ELR (cell line): ENCODE data around the gene FASN.

Source experiments
- DNase-seq: peaks from one replicate; pipeline ENCODE4 v3.0.0-alpha.2; 2015; ENCODE audit warnings: low read depth

Gene FASN

GRCh38 chr17:82101301-82101715 lies 3.3 kb upstream of the FASN start:
- no peak for DNase-seq

GRCh38 chr17:82100502-82101298 lies 2.7 kb upstream of the FASN start:
- DNase-seq = no peak

GRCh38 chr17:82098939-82099763 lies 1.1 kb upstream of the FASN start:
- DNase-seq = no peak

GRCh38 chr17:82097919-82098168 lies 192 bp downstream of the FASN start:
- DNase-seq = no peak

- peak; percentile 71 for DNase-seq
These were observed 685 bp downstream of the FASN start for GRCh38 chr17:82097184-82097918.

- no peak for DNase-seq
These were observed 1.3 kb downstream of the FASN start for GRCh38 chr17:82096709-82097183.

GRCh38 chr17:82095777-82096708 lies 2.0 kb downstream of the FASN start:
- no peak for DNase-seq

GRCh38 chr17:82094931-82095776 lies 2.9 kb downstream of the FASN start:
- DNase-seq = no peak

DNA sequence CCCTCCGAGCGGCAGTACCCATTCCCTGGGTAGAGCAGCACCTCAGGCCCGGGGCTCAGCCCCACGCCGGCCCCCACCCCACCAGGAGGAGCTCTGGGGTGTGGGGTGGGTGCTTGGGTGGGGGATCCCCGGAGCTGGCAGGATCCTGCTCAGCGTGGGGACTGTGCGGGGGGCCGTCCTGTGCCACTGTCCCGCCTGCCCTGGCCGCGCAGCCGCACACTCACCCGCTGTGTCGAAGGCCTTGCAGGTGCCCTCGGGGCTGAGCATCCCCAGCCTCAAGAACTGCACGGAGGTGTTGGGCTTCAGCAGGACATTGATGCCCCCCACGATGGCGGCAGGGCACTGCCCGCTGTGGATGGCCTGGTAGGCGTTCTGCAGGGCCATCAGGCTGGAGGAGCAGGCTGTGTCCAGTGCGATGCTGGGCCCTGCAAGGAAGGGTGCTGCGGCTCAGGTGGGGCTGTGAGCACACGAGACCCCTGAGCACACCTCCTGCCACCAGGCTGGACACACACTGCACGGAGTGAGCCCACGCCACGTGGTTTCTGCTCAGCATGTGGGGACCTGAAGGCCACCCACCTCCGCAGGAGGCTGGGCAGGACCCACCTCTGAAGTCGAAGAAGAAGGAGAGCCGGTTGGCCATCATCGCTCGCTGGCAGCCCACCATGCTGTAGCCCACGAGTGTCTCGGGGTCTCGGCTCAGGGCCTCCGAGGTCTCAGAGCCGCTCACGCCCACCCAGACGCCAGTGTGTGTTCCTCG lies 4.9 kb downstream of the FASN start:
- no peak for DNase-seq

GRCh38 chr17:82092628-82092994 lies 5.4 kb downstream of the FASN start:
- DNase-seq = no peak

GRCh38 chr17:82092094-82092586 lies 5.9 kb downstream of the FASN start:
- no peak for DNase-seq

DNA sequence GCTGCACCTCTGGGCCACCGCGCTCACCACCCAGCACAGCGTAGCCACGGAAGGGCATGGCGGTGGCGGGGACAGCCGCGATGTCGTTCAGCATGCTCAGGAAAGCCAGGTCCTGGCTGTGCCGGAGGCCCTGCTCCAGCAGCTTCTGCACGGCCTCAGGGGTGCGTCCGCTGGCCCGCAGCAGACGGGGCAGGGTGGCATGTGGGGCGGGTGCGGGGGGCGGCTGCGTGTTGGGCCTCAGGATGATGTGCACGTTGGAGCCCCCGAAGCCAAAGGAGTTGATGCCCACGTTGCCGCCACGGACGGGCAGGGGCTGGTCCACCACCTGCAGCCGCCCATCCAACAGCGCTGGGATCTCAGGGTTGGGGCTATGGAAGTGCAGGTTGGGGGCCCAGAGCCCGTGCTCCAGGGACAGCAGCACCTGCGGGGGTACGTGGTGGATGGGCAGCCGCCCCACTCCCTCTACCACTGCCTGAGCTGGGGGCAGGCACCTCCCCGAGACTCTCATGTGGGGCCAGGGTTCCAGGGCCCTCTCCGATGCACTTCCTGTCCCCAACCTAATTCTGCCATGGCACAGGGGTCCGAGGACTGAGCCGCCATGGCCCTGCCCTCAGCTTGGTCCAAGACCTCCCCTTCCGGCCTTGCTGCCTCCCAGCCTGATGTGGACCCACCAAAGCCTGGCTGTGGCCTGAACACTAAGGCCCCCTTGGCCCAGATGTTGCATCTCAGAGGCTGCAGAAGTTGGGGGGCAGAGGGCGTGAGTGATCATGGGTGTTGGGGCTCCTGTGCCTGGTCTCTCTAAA lies 6.6 kb downstream of the FASN start:
- DNase-seq = no peak

DNA sequence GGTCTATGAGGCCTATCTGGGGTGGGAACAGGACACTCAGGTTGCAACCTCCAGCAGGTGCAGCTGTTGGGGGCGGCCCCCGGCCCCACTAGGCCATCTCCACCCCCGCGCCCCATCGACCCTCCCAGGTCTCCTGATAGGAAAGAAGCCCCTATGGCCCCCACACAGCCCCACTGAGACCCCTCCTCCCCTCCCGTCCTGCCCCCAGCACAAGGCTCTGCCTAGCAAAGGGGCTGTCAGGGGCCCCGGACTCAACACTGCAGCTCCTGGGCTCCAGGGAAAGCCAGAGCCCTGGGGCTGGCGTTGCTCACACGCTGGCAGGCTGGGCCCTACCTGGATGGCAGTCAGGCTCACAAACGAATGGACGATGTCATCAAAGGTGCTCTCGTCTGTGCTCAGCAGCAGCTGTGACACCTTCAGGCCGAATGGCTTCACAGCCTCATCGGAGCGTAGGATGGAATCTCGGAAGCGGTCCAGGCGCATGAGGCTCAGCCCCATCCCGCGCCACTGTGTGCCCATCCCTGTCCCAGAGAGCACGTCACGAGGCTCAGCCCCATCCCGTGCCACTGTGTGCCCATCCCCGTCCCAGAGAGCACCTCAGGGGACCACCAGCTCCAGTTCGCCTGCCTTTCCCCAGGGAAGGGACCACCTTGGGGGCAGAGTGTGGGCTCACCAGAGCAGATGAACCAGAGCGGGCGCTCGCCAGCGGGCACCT lies 7.3 kb downstream of the FASN start:
- no peak for DNase-seq

GRCh38 chr17:82089723-82090548 lies 8.1 kb downstream of the FASN start:
- no peak for DNase-seq

GRCh38 chr17:82088838-82089722 lies 9.0 kb downstream of the FASN start:
- no peak for DNase-seq
